Measurements from ENCODE around the gene STOM. TPM values are rescaled to one million over a fixed set of nuclear protein-coding genes. Genes with fewer than 3 reads are reported as not detected.

The STOM gene
- total and polyA plus RNA-seq, 7 experiments from 2014 or later, result 8.8 to 59.8 (median 13.3) TPM

- Histone ChIP-seq H3K27me3 (ENCODE audit: control insufficient read depth in 2 of 2, insufficient read depth in 2 of 2, low read length in 2 of 2) (no peaks in the 10 kb centered on the region), H3K9me3 (ENCODE audit: control insufficient read depth in 2 of 3, low read length in 3 of 3) (no peaks in the 10 kb centered on the region), H3K36me3 (ENCODE audit: control insufficient read depth in 2 of 3, insufficient read depth in 3 of 3, low read length in 3 of 3) (no peaks in the 10 kb centered on the region), H3K4me3 (ENCODE audit: low read length) (no peak overlapping the region), H3K27ac (ENCODE audit: low read depth, low read length) (no peak overlapping the region), H3K4me1 (ENCODE audit: control insufficient read depth in 2 of 2, insufficient read depth in 2 of 2, low read length in 2 of 2) (no peaks in the 10 kb centered on the region)
- H3K27ac Mint-ChIP-seq, result peak overlapping the region in 1 of 9 donors; percentile 59
- POLR2A ChIA-PET, result no interaction called here
- ATAC-seq (no peak), DNase-seq (no peak)
- H3K27me3 Mint-ChIP-seq, result peaks cover 0 to 2% (median 0%) of the 10 kb centered on the region in 5 donors
- intact Hi-C loops (cut with micrococcal nuclease), result no loop called here
- CTCF ChIA-PET, result interaction anchor here (12.3 kb wide), 1 partner anchor 88 kb away, joined by 190 read pairs; no protein-coding TSS in a partner anchor
- H3K9me3 Mint-ChIP-seq, result no peaks in the 10 kb centered on the region
- H3K4me1 Mint-ChIP-seq, result no peaks in the 10 kb centered on the region
- peaks cover 0 to 20% (median 0%) of the 10 kb centered on the region in 5 donors for H3K36me3 Mint-ChIP-seq
- H3K4me3 Mint-ChIP-seq, result no peak overlapping the region
These were observed 56.4 kb downstream of the STOM start for GRCh38 chr9:121313458-121314152.

GRCh38 chr9:121312169-121312568 lies 57.9 kb downstream of the STOM start:
- Histone ChIP-seq H3K27me3 (ENCODE audit: control insufficient read depth in 2 of 2, insufficient read depth in 2 of 2, low read length in 2 of 2) (no peaks in the 10 kb centered on the region), H3K4me3 (ENCODE audit: low read length) (no peak overlapping the region), H3K27ac (ENCODE audit: low read depth, low read length) (no peak overlapping the region), H3K36me3 (ENCODE audit: control insufficient read depth in 2 of 3, insufficient read depth in 3 of 3, low read length in 3 of 3) (no peaks in the 10 kb centered on the region), H3K9me3 (ENCODE audit: control insufficient read depth in 2 of 3, low read length in 3 of 3) (no peaks in the 10 kb centered on the region), H3K4me1 (ENCODE audit: control insufficient read depth in 2 of 2, insufficient read depth in 2 of 2, low read length in 2 of 2) (no peaks in the 10 kb centered on the region)
- CTCF ChIA-PET, result no interaction called here
- Mint-ChIP-seq H3K27me3 (peaks cover 0 to 2% (median 0%) of the 10 kb centered on the region in 5 donors), H3K4me3 (no peak overlapping the region), H3K9me3 (no peaks in the 10 kb centered on the region), H3K4me1 (no peaks in the 10 kb centered on the region), H3K27ac (peak overlapping the region in 1 of 9 donors; percentile 18), H3K36me3 (peaks cover 0 to 15% (median 3%) of the 10 kb centered on the region in 5 donors)
- ATAC-seq (no peak), DNase-seq (no peak)
- intact Hi-C loops (cut with micrococcal nuclease), result no loop called here
- POLR2A ChIA-PET, result no interaction called here

GRCh38 chr9:121310571-121310970 lies 59.5 kb downstream of the STOM start:
- no peak overlapping the region for H3K4me3 ChIP-seq (ENCODE audit: low read length)
- no peaks in the 10 kb centered on the region for H3K36me3 ChIP-seq (ENCODE audit: control insufficient read depth in 2 of 3, insufficient read depth in 3 of 3, low read length in 3 of 3)
- no peak for DNase-seq
- peaks cover 0 to 2% (median 0%) of the 10 kb centered on the region in 5 donors for H3K27me3 Mint-ChIP-seq
- no peak overlapping the region for H3K4me3 Mint-ChIP-seq
- H3K4me1 Mint-ChIP-seq, result no peaks in the 10 kb centered on the region
- H3K9me3 Mint-ChIP-seq, result no peaks in the 10 kb centered on the region
- POLR2A ChIA-PET, result no interaction called here
- intact Hi-C loops (cut with micrococcal nuclease), result no loop called here
- H3K36me3 Mint-ChIP-seq, result peaks cover 0 to 15% (median 3%) of the 10 kb centered on the region in 5 donors
- CTCF ChIA-PET, result interaction anchor here (2.5 kb wide), 1 partner anchor 9 kb away, joined by 11 read pairs; no protein-coding TSS in a partner anchor
- H3K27ac ChIP-seq (ENCODE audit: low read depth, low read length), result no peak overlapping the region
- H3K27ac Mint-ChIP-seq, result no peak overlapping the region
- ATAC-seq, result no peak
- no peaks in the 10 kb centered on the region for H3K9me3 ChIP-seq (ENCODE audit: control insufficient read depth in 2 of 3, low read length in 3 of 3)
- H3K27me3 ChIP-seq (ENCODE audit: control insufficient read depth in 2 of 2, insufficient read depth in 2 of 2, low read length in 2 of 2), result no peaks in the 10 kb centered on the region
- no peaks in the 10 kb centered on the region for H3K4me1 ChIP-seq (ENCODE audit: control insufficient read depth in 2 of 2, insufficient read depth in 2 of 2, low read length in 2 of 2)

GRCh38 chr9:121309833-121310425 lies 60.1 kb downstream of the STOM start:
- peaks cover 0 to 15% (median 3%) of the 10 kb centered on the region in 5 donors for H3K36me3 Mint-ChIP-seq
- Histone ChIP-seq H3K4me1 (ENCODE audit: control insufficient read depth in 2 of 2, insufficient read depth in 2 of 2, low read length in 2 of 2) (no peaks in the 10 kb centered on the region), H3K36me3 (ENCODE audit: control insufficient read depth in 2 of 3, insufficient read depth in 3 of 3, low read length in 3 of 3) (no peaks in the 10 kb centered on the region), H3K4me3 (ENCODE audit: low read length) (no peak overlapping the region), H3K27ac (ENCODE audit: low read depth, low read length) (no peak overlapping the region), H3K9me3 (ENCODE audit: control insufficient read depth in 2 of 3, low read length in 3 of 3) (no peaks in the 10 kb centered on the region), H3K27me3 (ENCODE audit: control insufficient read depth in 2 of 2, insufficient read depth in 2 of 2, low read length in 2 of 2) (no peaks in the 10 kb centered on the region)
- ATAC-seq (no peak), DNase-seq (no peak)
- H3K9me3 Mint-ChIP-seq, result no peaks in the 10 kb centered on the region
- POLR2A ChIA-PET, result no interaction called here
- intact Hi-C loops (cut with micrococcal nuclease), result no loop called here
- H3K27ac Mint-ChIP-seq, result peak overlapping the region in 1 of 9 donors; percentile 16
- CTCF ChIA-PET, result interaction anchor here (2.5 kb wide), 1 partner anchor 10 kb away, joined by 11 read pairs; no protein-coding TSS in a partner anchor
- H3K4me3 Mint-ChIP-seq, result no peak overlapping the region
- H3K4me1 Mint-ChIP-seq, result no peaks in the 10 kb centered on the region
- peaks cover 0 to 2% (median 0%) of the 10 kb centered on the region in 5 donors for H3K27me3 Mint-ChIP-seq

- Mint-ChIP-seq H3K27me3 (peaks cover 0 to 2% (median 0%) of the 10 kb centered on the region in 5 donors), H3K4me1 (no peaks in the 10 kb centered on the region), H3K4me3 (no peak overlapping the region), H3K27ac (no peak overlapping the region), H3K36me3 (peaks cover 0 to 16% (median 3%) of the 10 kb centered on the region in 5 donors), H3K9me3 (no peaks in the 10 kb centered on the region)
- H3K9me3 ChIP-seq (ENCODE audit: control insufficient read depth in 2 of 3, low read length in 3 of 3), result no peaks in the 10 kb centered on the region
- ChIA-PET POLR2A (no interaction called here), CTCF (interaction anchor here (2.5 kb wide), 1 partner anchor 11 kb away, joined by 11 read pairs; no protein-coding TSS in a partner anchor)
- H3K27me3 ChIP-seq (ENCODE audit: control insufficient read depth in 2 of 2, insufficient read depth in 2 of 2, low read length in 2 of 2), result no peaks in the 10 kb centered on the region
- H3K27ac ChIP-seq (ENCODE audit: low read depth, low read length), result no peak overlapping the region
- H3K4me1 ChIP-seq (ENCODE audit: control insufficient read depth in 2 of 2, insufficient read depth in 2 of 2, low read length in 2 of 2), result no peaks in the 10 kb centered on the region
- intact Hi-C loops (cut with micrococcal nuclease), result no loop called here
- DNase-seq (no peak), ATAC-seq (no peak)
- no peak overlapping the region for H3K4me3 ChIP-seq (ENCODE audit: low read length)
- no peaks in the 10 kb centered on the region for H3K36me3 ChIP-seq (ENCODE audit: control insufficient read depth in 2 of 3, insufficient read depth in 3 of 3, low read length in 3 of 3)
These were observed 60.9 kb downstream of the STOM start for GRCh38 chr9:121309171-121309570.

- H3K27me3 ChIP-seq (ENCODE audit: control insufficient read depth in 2 of 2, insufficient read depth in 2 of 2, low read length in 2 of 2), result no peaks in the 10 kb centered on the region
- H3K9me3 Mint-ChIP-seq, result no peaks in the 10 kb centered on the region
- DNase-seq (no peak), ATAC-seq (no peak)
- no peaks in the 10 kb centered on the region for H3K9me3 ChIP-seq (ENCODE audit: control insufficient read depth in 2 of 3, low read length in 3 of 3)
- no peak overlapping the region for H3K4me3 Mint-ChIP-seq
- H3K36me3 ChIP-seq (ENCODE audit: control insufficient read depth in 2 of 3, insufficient read depth in 3 of 3, low read length in 3 of 3), result no peaks in the 10 kb centered on the region
- no peaks in the 10 kb centered on the region for H3K4me1 ChIP-seq (ENCODE audit: control insufficient read depth in 2 of 2, insufficient read depth in 2 of 2, low read length in 2 of 2)
- peaks cover 0 to 2% (median 0%) of the 10 kb centered on the region in 5 donors for H3K27me3 Mint-ChIP-seq
- ChIA-PET POLR2A (no interaction called here), CTCF (interaction anchor here (2.5 kb wide), 1 partner anchor 11 kb away, joined by 11 read pairs; no protein-coding TSS in a partner anchor)
- peaks cover 0 to 20% (median 3%) of the 10 kb centered on the region in 5 donors for H3K36me3 Mint-ChIP-seq
- intact Hi-C loops (cut with micrococcal nuclease), result no loop called here
- no peak overlapping the region for H3K27ac Mint-ChIP-seq
- H3K27ac ChIP-seq (ENCODE audit: low read depth, low read length), result no peak overlapping the region
- H3K4me3 ChIP-seq (ENCODE audit: low read length), result no peak overlapping the region
- H3K4me1 Mint-ChIP-seq, result no peaks in the 10 kb centered on the region
These were observed 61.3 kb downstream of the STOM start for GRCh38 chr9:121308765-121309164.
